ENCODE data around the gene TMOD3.

TMOD3 gene

GRCh38 chr15:51828621-51829375 is 655 bp upstream of the TMOD3 start:
- DNase-seq, result no peak

- DNase-seq, result peak in 1 of 5 donors; percentile 39
These were observed 888 bp downstream of the TMOD3 start for GRCh38 chr15:51830276-51830806.

GRCh38 chr15:51833772-51834171 is 4.3 kb downstream of the TMOD3 start:
- peak in 1 of 5 donors; percentile 42 for DNase-seq

GRCh38 chr15:51837792-51838251 is 8.4 kb downstream of the TMOD3 start:
- peak in 1 of 5 donors; percentile 53 for DNase-seq

GRCh38 chr15:51838270-51838669 is 8.8 kb downstream of the TMOD3 start:
- no peak for DNase-seq

- no peak for DNase-seq
These were observed 11.2 kb downstream of the TMOD3 start for GRCh38 chr15:51840692-51841091.

GRCh38 chr15:51841406-51842040 is 12.1 kb downstream of the TMOD3 start:
- no peak for DNase-seq

GRCh38 chr15:51842265-51842664 is 12.8 kb downstream of the TMOD3 start:
- DNase-seq, result no peak

GRCh38 chr15:51842852-51843737 is 13.6 kb downstream of the TMOD3 start:
- no peak for DNase-seq

- DNase-seq, result no peak
These were observed 15.4 kb downstream of the TMOD3 start for GRCh38 chr15:51844747-51845426.

- DNase-seq, result no peak
These were observed 16.6 kb downstream of the TMOD3 start for GRCh38 chr15:51846066-51846462.

- DNase-seq, result no peak
These were observed 17.2 kb downstream of the TMOD3 start for GRCh38 chr15:51846463-51847230.

GRCh38 chr15:51848811-51849210 is 19.4 kb downstream of the TMOD3 start:
- no peak for DNase-seq

GRCh38 chr15:51849860-51850259 is 20.4 kb downstream of the TMOD3 start:
- DNase-seq, result no peak

GRCh38 chr15:51853998-51854397 is 24.5 kb downstream of the TMOD3 start:
- no peak for DNase-seq

- no peak for DNase-seq
These were observed 26.2 kb downstream of the TMOD3 start for GRCh38 chr15:51855612-51856011.

GRCh38 chr15:51856714-51857380 is 27.4 kb downstream of the TMOD3 start:
- DNase-seq, result no peak

- DNase-seq, result peak; percentile 33 to 75 (median 42)
These were observed 32.3 kb downstream of the TMOD3 start for GRCh38 chr15:51861557-51862359.

GRCh38 chr15:51863131-51863530 is 33.7 kb downstream of the TMOD3 start:
- DNase-seq, result no peak

- no peak for DNase-seq
These were observed 35.1 kb downstream of the TMOD3 start for GRCh38 chr15:51864408-51865056.
